A172 (cell line): ENCODE data around the gene MCF2L. TPM values are rescaled to one million over a fixed set of nuclear protein-coding genes. Genes with fewer than 3 reads are reported as not detected.

Experiments used
- DNase-seq: peaks from one replicate; pipeline ENCODE4 v3.0.0-alpha.2; 2015; ENCODE audit warnings: low spot score
- total RNA-seq: library from RNA; depleted of rRNA; stranded (reverse); fragments of >200 nt; shearing (Covaris generic); gene quantifications from 2 replicates; pipeline ENCODE4 v1.2.3, GENCODE V29; 2014

The MCF2L gene
- total RNA-seq, 1 experiment from 2014 or later, result 12.4 TPM

- no peak for DNase-seq
These were observed 28.4 kb downstream of the MCF2L start for GRCh38 chr13:112997188-112998130.

GRCh38 chr13:112998521-112999280 is 29.7 kb downstream of the MCF2L start:
- DNase-seq, result no peak

DNA sequence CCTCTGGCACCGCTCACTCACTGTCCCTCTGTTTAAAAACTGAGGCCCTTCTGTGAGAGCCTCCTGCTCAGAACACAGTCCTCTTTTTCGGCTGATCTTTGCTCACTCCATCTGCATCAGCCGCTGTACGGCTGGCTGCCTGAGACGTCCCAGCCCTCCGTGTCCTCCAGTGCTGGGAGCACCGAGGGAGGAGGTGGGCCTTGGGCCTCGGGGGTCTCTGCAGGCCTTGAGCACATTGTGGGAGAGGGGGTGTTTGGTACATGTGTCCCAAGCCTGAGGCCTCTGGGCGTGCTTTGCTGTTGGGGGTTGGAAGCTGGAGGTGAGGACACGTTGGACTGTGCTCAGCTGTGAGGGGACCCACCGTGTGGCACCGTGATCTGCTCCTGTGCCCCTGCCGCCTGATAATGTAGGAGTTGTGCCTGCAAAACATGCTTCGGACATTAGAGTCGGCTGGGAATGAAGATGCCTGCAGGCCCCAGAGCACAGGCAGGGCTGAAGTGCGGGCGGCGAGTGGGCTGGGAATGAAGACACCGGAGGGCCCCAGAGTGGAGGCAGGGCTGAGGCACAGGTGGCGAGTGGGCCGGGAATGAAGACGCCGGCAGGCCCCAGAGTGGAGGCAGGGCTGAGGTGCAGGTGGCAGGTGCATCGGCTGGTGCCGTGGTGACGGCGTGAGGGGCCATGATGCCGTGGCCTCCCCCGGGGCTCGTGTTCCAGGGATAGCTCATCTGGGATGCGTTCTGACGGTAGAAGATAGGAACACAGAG is 30.6 kb downstream of the MCF2L start:
- DNase-seq, result no peak

GRCh38 chr13:113000575-113000974 is 31.6 kb downstream of the MCF2L start:
- DNase-seq, result no peak

DNA sequence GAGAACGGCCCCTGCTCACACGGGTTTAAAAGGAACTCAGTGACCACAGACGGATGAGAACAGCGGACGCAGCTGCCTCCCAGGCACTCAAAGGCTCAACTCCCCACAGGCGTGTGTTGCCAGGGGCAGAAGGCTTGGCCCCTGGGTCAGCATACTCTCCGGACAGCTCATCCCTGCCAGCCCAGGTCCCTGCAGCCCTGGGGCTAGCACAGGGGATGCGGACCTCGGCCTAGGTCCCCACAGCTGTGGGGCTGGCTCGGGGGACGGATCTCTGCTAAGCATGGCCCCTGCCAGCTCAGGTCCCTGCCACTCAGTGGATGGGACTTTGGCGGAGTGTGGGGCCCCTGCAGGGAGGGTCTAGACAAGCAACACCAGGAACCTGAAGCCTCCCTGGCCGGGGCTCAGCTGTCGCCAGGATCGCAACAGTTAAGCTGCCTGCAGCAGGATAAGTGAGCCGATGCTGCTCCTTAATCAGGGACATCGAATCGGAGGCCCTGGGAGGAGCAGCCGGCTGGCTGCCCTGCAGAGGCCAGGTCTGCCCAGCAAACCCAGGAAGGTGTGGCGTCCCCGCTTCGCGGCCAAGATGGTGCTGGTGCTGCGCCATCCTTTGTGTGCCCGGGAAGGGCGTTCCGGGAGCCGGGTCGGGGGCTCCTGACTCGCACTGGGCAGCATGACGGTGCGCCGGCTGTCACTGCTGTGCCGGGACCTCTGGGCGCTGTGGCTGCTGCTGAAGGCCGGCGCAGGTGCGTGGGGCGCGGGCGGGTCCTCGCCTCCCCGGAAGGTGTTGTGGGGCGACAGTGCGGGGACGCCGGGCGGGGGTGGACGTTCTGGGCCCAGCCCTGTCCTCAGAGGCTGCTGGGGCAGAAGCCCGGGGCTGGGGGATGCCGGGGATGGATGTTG is 32.5 kb downstream of the MCF2L start:
- DNase-seq, result peak; percentile 17

DNA sequence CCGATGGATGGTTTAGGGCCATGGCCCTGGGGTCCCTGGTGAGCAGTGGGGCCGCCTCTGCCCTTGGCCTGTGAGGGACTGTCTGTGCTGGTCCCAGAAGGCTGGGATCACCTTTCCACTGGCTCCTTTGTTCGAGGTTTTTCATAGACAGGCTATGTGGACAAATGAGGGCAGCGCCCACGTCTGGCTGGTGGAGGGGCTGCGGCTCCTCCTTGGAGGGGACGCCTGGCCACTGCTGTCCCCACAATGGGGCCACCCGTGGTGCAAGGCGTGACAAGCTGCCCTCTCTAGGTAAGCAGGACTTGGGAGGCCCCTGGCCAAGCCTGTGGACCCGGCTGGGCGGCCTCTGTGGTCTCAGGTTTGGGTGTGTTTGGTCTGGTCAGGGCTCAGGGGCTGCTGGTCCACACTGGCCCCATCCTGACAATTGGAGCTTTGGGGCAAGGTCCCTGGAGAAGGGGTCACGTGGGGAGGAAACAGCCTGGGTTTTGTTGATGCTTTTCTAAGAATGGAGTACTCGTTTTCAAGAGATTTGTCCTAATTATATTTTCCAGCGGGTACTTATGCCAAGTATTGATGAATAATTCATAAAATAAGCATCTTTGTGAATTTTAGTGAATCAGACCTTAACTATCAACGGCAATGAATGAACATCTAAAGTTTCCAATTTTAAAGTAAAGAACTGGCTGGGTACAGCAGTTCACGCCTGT is 33.3 kb downstream of the MCF2L start:
- DNase-seq, result no peak

DNA sequence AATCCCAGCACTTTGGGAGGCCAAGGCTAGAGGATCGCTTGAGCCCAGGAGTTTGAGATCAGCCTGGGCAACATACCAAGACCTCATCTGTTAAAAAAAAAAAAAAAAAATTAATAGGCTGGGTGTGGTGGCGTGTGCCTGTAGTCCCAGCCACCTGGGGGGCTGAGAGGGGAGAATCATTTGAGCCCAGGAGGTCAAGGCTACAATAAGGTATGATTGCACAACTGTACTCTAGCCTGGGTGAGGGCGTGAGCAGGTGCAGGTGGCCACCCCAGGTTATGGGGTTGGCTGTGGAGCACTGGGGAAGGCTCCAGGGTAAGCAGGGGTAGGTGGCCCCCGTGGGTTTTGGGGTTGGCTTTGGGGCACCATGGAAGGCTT is 33.9 kb downstream of the MCF2L start:
- DNase-seq, result no peak

GRCh38 chr13:113004126-113004525 is 35.1 kb downstream of the MCF2L start:
- DNase-seq, result no peak

GRCh38 chr13:113005076-113005865 is 36.3 kb downstream of the MCF2L start:
- DNase-seq, result no peak

DNA sequence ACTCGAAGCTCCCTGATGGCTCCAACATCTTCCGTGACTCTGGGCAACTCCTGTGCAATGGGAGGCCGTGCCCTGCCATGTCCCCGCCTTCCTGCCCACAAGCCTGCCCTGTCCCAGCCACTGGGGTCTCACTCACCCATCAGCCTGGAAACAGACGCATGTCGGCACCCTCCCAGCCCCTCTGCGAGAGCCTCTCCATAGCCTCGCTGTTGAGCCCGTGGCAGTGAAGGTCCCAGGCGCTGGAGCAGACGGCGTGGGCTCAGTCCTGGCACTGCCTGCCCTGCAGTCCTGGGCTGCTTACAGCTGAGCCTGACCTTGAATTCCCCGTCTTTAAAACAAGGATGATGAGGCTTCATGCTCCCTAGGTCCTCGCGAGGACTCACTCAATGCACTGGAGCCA is 37.0 kb downstream of the MCF2L start:
- DNase-seq, result no peak

- DNase-seq, result no peak
These were observed 37.6 kb downstream of the MCF2L start for GRCh38 chr13:113006660-113007059.

GRCh38 chr13:113008851-113009250 is 39.8 kb downstream of the MCF2L start:
- no peak for DNase-seq

DNA sequence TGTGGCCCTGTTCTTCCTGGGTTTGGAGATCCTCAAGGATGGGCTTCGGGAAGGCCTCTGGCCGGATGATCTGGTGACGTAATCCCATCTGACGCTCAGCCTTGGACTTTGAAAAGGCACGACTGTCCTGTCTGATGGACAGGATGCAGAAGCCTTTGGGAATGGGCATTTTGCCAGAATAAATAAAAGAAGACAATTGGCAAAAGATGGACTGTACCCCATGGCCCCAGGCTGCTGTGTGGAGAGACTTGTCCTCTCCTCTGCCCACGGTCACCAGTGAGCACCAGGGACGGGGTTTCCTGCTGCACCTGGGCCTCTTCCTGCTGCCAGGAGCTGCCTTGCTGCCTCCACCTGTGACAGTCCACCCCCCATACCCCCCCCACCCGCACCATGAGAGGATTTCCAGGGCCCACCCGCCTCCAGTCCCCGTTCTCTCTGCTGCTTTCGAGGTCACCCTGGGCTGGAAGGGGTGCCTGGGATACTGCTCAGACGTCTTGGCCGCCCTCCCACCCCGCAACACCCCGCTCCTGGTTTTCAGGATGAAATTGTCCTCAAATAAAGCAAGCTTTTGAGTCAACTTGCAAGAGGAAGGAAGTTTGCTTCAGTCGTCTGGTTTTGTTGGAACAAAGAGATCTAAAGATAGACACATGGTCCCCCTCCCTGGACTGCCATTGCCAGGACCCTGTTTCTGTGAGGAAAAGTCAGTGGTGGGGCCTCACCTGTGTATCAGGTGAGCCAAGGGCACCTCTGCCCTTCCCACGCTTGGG is 40.9 kb downstream of the MCF2L start:
- DNase-seq, result no peak

GRCh38 chr13:113010510-113010865 is 41.5 kb downstream of the MCF2L start:
- no peak for DNase-seq

DNA sequence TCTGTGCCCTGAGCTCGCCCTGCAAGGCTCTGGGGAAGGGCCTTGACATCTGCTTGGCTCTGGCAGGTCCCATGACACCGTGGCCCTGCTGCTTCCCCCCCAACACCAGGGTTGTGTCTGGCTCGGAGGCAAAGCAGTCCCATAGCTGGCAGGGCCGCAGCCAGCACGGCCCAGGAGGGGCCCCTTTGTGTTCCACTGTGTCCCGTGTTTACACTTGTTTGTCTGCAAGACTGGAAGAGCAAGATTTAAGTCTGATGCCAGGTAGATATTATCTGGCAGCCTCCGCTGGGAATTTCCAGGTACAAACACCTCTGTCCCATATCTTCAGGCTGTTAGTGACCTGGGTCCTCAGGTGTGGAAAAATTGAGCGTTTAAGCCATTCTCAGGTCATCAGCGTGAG is 44.3 kb downstream of the MCF2L start:
- no peak for DNase-seq

DNA sequence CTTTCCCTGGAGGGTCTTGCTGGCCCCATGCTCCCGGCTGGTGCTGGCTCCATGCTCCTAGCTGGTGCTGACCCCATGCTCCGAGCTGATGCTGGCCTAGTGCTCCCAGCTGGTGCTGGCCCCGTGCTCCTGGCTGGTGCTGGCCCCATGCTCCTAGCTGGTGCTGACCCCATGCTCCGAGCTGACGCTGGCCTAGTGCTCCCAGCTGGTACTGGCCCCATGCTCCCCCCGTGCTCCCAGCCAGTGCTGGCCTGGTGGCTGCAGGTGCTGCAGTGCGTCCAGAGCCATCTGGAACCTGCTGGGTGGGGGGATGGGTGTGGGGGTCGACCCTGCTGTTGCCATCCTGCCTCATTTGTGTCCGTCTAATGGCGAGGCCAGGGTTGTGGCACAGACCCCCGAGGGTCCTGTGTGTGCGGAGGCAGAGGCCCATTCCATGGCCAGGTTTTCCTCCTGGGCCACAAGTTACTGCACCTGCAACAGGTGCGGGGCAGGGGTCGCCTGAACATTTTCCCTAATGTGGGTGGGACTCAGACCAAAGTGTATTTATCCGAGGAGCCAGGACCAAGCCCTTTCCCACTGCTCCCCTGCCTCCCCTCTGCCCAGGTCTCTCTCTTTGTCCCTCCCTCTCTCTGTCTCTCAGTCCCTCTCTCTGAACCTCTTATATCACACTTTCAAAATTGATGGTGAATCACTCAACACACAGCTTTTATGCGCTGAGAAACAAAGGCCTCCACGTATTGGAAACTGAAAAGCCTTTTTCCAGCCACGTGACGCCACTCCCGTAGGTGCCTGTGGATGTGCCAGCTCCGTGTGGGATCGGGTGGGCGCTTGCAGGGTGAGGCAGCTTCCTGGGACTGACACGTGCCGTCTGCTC is 45.1 kb downstream of the MCF2L start:
- no peak for DNase-seq

GRCh38 chr13:113014752-113015745 is 46.0 kb downstream of the MCF2L start:
- DNase-seq, result no peak
